GM18507 (cell line): ENCODE results near the gene SNRPA.
A peak's percentile ranks its signal among the peaks of the same experiment; 100 is the strongest.
"Not testable (repeated sequence)": the region's sequence is repeated elsewhere in the genome, so short reads cannot be mapped to it uniquely, and the experiment has no call there.

ENCODE experiments used
- DNase-seq: peaks from one replicate; pipeline ENCODE4 v3.0.0; 2011; ENCODE audit warnings: low read depth; ENCODE audit not compliant: insufficient read length; ENCODE audit errors: extremely low spot score
- FAIRE-seq: peaks from 2 replicates; lab custom pipeline; 2011; peaks lifted over from hg19 to GRCh38; lab: Jason Lieb, UNC

SNRPA gene

GRCh38 chr19:40808497-40808896 is 57.5 kb downstream of the SNRPA start:
- DNase-seq (no peak), FAIRE-seq (no peak)

DNA sequence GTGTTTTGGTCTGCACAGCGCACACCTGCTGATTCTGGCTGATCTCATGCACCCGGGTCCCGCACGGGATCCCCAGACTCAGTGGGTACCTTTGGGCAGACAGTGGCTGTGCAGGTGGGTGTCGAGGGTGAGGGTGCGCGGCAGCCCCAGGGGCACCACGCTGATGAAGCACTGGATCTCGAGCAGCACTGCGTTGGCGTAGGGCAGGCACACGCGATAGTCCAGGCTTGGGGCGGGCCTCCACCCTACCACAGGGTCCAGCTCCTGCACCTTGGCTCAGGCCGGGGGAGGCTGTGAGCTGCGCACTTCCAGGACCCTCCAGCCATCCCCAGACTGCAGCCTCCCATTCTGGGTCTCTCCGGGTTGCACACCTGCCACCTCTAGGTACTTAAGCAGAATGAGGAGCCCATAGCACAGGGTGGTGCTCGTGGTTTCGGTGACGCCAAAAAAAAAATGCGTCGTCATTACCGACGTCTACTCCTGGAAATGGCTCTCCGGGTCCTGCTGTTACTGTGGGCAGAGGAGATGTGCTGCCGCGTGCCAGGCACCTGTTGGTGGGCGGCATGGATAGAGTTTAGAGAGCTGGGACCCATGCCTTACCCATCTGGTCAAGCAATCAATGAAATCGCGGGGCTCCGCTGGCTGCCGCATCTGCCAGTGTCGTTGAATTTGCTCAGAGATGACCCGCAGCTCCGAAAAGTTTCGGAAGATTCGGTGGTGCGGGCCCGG is 58.5 kb downstream of the SNRPA start:
- FAIRE-seq (no peak), DNase-seq (no peak)

DNA sequence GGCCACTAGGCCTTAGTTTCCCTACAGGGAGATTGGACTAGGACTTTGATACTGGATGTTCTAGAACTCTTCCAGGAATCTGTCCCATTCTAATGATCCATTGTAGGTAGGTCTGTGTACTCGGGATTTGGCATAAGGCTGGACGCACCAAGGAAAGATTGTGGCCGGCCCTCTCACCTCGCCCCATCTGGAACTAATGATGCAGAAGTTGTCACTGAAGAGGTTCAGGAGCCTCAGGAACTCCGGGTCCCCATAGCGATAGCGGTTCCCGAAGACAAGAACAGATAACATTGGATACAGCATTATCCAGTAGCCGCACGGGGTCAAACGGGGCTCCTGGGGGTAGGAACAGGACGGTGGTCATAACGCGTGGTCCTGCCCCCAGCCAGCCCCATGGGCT is 59.2 kb downstream of the SNRPA start:
- DNase-seq (no peak), FAIRE-seq (no peak)

GRCh38 chr19:40810649-40811408 is 59.8 kb downstream of the SNRPA start:
- FAIRE-seq, result peak; percentile 93

GRCh38 chr19:40811478-40812341 is 60.7 kb downstream of the SNRPA start:
- no peak for DNase-seq
- no peak for FAIRE-seq

More at GRCh38 chr19:40810649-40811408, 59.8 kb downstream of the SNRPA start:
- not testable (repeated sequence) for DNase-seq

DNA sequence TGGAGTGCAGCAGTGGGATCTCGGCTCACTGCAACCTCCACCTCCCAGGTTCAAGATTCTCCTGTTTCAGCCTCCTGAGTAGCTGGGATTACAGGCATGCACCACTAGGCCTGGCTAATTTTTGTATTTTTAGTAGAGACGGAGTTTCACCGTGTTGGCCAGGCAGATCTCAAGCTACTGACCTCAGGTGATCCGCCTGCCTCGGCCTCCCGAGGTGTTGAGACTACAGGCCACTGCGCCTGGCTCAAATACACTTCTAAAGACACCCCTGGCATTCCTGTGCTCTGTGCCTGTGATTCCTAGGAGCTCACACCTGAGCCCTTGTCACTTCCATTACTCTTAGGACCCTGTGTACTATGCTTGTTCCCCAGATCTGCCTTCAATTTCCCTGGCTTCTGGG is 61.6 kb downstream of the SNRPA start:
- not testable (repeated sequence) for DNase-seq, FAIRE-seq

DNA sequence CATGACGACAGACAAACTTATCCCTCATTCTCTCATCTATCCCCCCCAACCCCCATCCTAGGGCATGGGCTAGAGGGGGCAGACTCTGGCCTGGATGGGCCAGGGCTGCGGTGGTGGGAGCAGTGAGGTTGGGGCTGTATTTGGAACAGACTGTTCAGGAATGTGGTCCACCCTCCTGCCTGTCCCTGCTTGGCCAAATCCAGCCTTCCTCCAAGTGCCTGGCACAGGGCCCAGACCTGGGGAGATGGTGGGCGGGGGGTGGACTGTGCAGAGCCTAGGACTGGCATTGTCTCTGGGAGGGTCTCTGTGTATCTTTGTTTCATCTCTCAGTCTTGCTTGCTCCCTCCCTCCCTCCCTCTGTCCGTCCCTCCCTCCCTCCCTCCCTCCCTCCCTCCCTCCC is 62.2 kb downstream of the SNRPA start:
- DNase-seq, result no peak
- no peak for FAIRE-seq
